H9 (cell line): ENCODE measurements around the gene TIRAP. TPM values are rescaled to one million over a fixed set of nuclear protein-coding genes. Genes with fewer than 3 reads are reported as not detected.
A peak's percentile ranks its signal among the peaks of the same experiment; 100 is the strongest.

Experiments
- DNase-seq: peaks from one replicate; pipeline ENCODE4 v3.0.0-alpha.2; 2017
- H2AFZ ChIP-seq: one replicate; pipeline ENCODE4 v1.6.1; 2013; ENCODE audit warnings: mild to moderate bottlenecking, low read length, control low read depth, moderate library complexity
- H2AK5ac ChIP-seq: 2 replicates; pipeline ENCODE4 v1.6.1; 2013; ENCODE audit warnings: low read length, control low read depth, mixed read lengths; ENCODE audit not compliant: insufficient read length
- H2BK120ac ChIP-seq: one replicate; pipeline ENCODE4 v1.6.1; 2013; ENCODE audit warnings: low read depth, mild to moderate bottlenecking, low read length, control low read depth, inconsistent platforms; ENCODE audit not compliant: poor library complexity, severe bottlenecking
- H2BK12ac ChIP-seq: 2 replicates; pipeline ENCODE4 v1.6.1; 2013; ENCODE audit warnings: low read length, control low read depth, mixed read lengths, low read depth; ENCODE audit not compliant: insufficient read length
- H2BK15ac ChIP-seq: 2 replicates; pipeline ENCODE4 v1.6.1; 2013; ENCODE audit warnings: low read depth, low read length, control low read depth
- H2BK20ac ChIP-seq: one replicate; pipeline ENCODE4 v1.6.1; 2013; ENCODE audit warnings: low read depth, mild to moderate bottlenecking, low read length, control low read depth, inconsistent platforms; ENCODE audit not compliant: poor library complexity, severe bottlenecking
- H2BK5ac ChIP-seq: 2 replicates; pipeline ENCODE4 v1.6.1; 2013; ENCODE audit warnings: low read length, control low read depth, mixed read lengths; ENCODE audit not compliant: insufficient read length
- H3K14ac ChIP-seq: 2 replicates; pipeline ENCODE4 v1.6.1; 2013; ENCODE audit warnings: low read length, control low read depth; ENCODE audit not compliant: insufficient read depth
- H3K18ac ChIP-seq: 2 replicates; pipeline ENCODE4 v1.6.1; 2013; ENCODE audit warnings: low read depth, mild to moderate bottlenecking, mixed read lengths, low read length, control low read depth; ENCODE audit not compliant: insufficient read length
- H3K23ac ChIP-seq: 2 replicates; pipeline ENCODE4 v1.6.1; 2013; ENCODE audit warnings: low read length, control low read depth, mixed read lengths, low read depth; ENCODE audit not compliant: insufficient read length
- H3K23me2 ChIP-seq: 2 replicates; pipeline ENCODE4 v1.6.1; 2013; ENCODE audit warnings: low read depth, mild to moderate bottlenecking, mixed read lengths, low read length, control low read depth; ENCODE audit not compliant: insufficient read length, poor library complexity, severe bottlenecking
- H3K27ac ChIP-seq: 2 replicates; pipeline ENCODE4 v1.5.1; 2013; ENCODE audit warnings: low read length, control low read depth, mixed read lengths, low read depth; ENCODE audit not compliant: insufficient read length
- H3K27me3 ChIP-seq: 2 replicates; pipeline ENCODE4 v1.6.1; 2013; ENCODE audit warnings: low read length, control low read depth, inconsistent platforms; ENCODE audit not compliant: insufficient read depth
- H3K4ac ChIP-seq: 2 replicates; pipeline ENCODE4 v1.6.1; 2013; ENCODE audit warnings: low read depth, mild to moderate bottlenecking, control low read depth, inconsistent platforms, low read length, moderate library complexity
- H3K4me1 ChIP-seq: 2 replicates; pipeline ENCODE4 v1.6.1; 2013; ENCODE audit warnings: low read length, control low read depth, inconsistent platforms; ENCODE audit not compliant: insufficient read depth
- H3K4me2 ChIP-seq: 2 replicates; pipeline ENCODE4 v1.6.1; 2013; ENCODE audit warnings: low read length, control low read depth, mixed read lengths; ENCODE audit not compliant: insufficient read length, insufficient read depth
- H3K56ac ChIP-seq: 2 replicates; pipeline ENCODE4 v1.6.1; 2013; ENCODE audit warnings: low read depth, mild to moderate bottlenecking, mixed read lengths, low read length, control low read depth; ENCODE audit not compliant: insufficient read length
- H3K79me1 ChIP-seq: 2 replicates; pipeline ENCODE4 v1.6.1; 2013; ENCODE audit warnings: low read depth, mild to moderate bottlenecking, moderate library complexity, low read length, control low read depth, inconsistent platforms; ENCODE audit not compliant: insufficient read depth, poor library complexity, severe bottlenecking
- H3K79me2 ChIP-seq: 2 replicates; pipeline ENCODE4 v1.6.1; 2013; ENCODE audit warnings: low read length, control low read depth, inconsistent platforms; ENCODE audit not compliant: insufficient read depth
- H3K9ac ChIP-seq: 2 replicates; pipeline ENCODE4 v1.6.1; 2013; ENCODE audit warnings: low read length, control low read depth, mixed read lengths; ENCODE audit not compliant: insufficient read length; ENCODE audit errors: extremely low read depth
- H3K9me3 ChIP-seq: one replicate; pipeline ENCODE4 v1.6.1; 2013; ENCODE audit warnings: low read depth, low read length, inconsistent platforms; ENCODE audit not compliant: control insufficient read depth
- H3T11ph ChIP-seq: one replicate; pipeline ENCODE4 v1.6.1; 2013; ENCODE audit warnings: mild to moderate bottlenecking, low read length, control low read depth, inconsistent platforms
- H4K20me1 ChIP-seq: one replicate; pipeline ENCODE4 v1.6.1; 2013; ENCODE audit not compliant: control insufficient read depth, insufficient read length, insufficient read depth
- H4K5ac ChIP-seq: 2 replicates; pipeline ENCODE4 v1.6.1; 2013; ENCODE audit warnings: low read depth, mild to moderate bottlenecking, mixed read lengths, low read length, control low read depth; ENCODE audit not compliant: insufficient read length
- H4K8ac ChIP-seq: replicated peaks from 2 replicates; pipeline ENCODE4 v1.6.1; 2013; ENCODE audit warnings: low read length, control low read depth, mixed read lengths, low read depth; ENCODE audit not compliant: insufficient read length
- H4K91ac ChIP-seq: 2 replicates; pipeline ENCODE4 v1.6.1; 2013; ENCODE audit warnings: low read depth, mild to moderate bottlenecking, moderate library complexity, mixed read lengths, low read length, control low read depth; ENCODE audit not compliant: insufficient read length
- H3K27ac Mint-ChIP-seq, 3 experiments: 2 replicates in 2 of 3; 3 replicates in 1 of 3; pipeline ENCODE4 v1.8.0; 2020 to 2021; ENCODE audit warnings: mixed read lengths in 3 of 3, mild to moderate bottlenecking in 1 of 3, moderate library complexity in 1 of 3
- H3K27me3 Mint-ChIP-seq: 2 replicates; pipeline ENCODE4 v1.8.0; 2021; ENCODE audit warnings: low read depth, mild to moderate bottlenecking, moderate library complexity, mixed read lengths
- H3K36me3 Mint-ChIP-seq, 3 experiments: 2 replicates in 2 of 3; 3 replicates in 1 of 3; pipeline ENCODE4 v1.8.0; 2020 to 2021; ENCODE audit warnings: low read depth in 3 of 3, mixed read lengths in 3 of 3; ENCODE audit not compliant: insufficient read depth in 1 of 3
- H3K4me1 Mint-ChIP-seq, 2 experiments: 2 replicates each; pipeline ENCODE4 v1.8.0; 2020; ENCODE audit warnings: mixed read lengths in 2 of 2
- H3K4me3 Mint-ChIP-seq, 2 experiments: 2 replicates in 1 of 2; 3 replicates in 1 of 2; pipeline ENCODE4 v1.8.0; 2020 to 2021; ENCODE audit warnings: mild to moderate bottlenecking in 2 of 2, mixed read lengths in 2 of 2, moderate library complexity in 1 of 2
- H3K9me3 Mint-ChIP-seq, 2 experiments: 2 replicates in 1 of 2; 3 replicates in 1 of 2; pipeline ENCODE4 v1.8.0; 2020; ENCODE audit warnings: mild to moderate bottlenecking in 2 of 2, mixed read lengths in 2 of 2, moderate library complexity in 1 of 2
- WGBS: extraction: QIAGEN DNeasy Blood & Tissue Kit; methylation state at CpG from one replicate; pipeline ENCODE4 v1.1.7; 2013; ENCODE audit warnings: missing lambda C conversion rate, low lambda C conversion rate, mixed read lengths; ENCODE audit not compliant: insufficient read length; ENCODE audit errors: extremely low coverage; 5-methylcytosine and 5-hydroxymethylcytosine counted together
- total RNA-seq: library from RNA; stranded (reverse); gene quantifications from 2 replicates; pipeline ENCODE4 v1.2.1, GENCODE V29; 2021
- TF ChIP-seq, protein P1 (sequence below): fragments of 200-600 bp; sonication (generic); conservative IDR thresholded peaks from 3 replicates; pipeline ENCODE4 v1.8.0; 2021; ENCODE audit warnings: antibody characterized with exemption, mild to moderate bottlenecking

TIRAP gene
- total RNA-seq, 1 experiment from 2014 or later = 7.0 TPM

DNA sequence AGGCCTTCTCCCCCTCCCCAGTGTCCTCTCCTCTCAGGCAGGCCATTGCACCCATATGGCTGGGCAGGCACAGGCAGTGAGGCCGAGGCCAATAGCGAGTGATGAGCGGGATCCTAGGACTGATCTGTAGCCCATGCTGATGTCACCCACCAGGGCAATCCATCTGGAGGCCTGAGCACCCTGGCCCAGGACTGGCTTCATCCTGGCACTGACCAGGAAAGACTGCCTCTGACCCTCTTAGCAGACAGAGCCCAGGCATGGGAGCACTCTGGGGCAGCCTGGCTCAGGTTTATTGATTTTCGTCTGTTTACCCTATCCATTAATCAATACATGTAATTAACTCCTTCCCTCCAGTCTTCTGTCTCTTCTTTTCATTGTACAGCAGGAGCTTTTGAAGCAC, 5.1 kb upstream of the TIRAP start:
- peaks cover 7% of the 10 kb centered on the region for H3K23me2 ChIP-seq

More for the DNA sequence above, 5.1 kb upstream of the TIRAP start:
- Histone ChIP-seq H3K23ac (no peak overlapping the region), H4K91ac (no peak overlapping the region), H3K27me3 (peaks cover 2% of the 10 kb centered on the region; the same call in 1 of the 2 replicates), H3K4ac (no peak overlapping the region), H3T11ph (no peak overlapping the region), H3K79me2 (no peaks in the 10 kb centered on the region), H3K27ac (no peak overlapping the region), H4K20me1 (no peaks in the 10 kb centered on the region), H3K79me1 (no peaks in the 10 kb centered on the region), H3K4me1 (no peaks in the 10 kb centered on the region), H2AK5ac (no peak overlapping the region), H2AFZ (no peak overlapping the region), H3K9ac (no peak overlapping the region), H3K18ac (no peak overlapping the region), H2BK5ac (no peak overlapping the region), H3K14ac (no peak overlapping the region), H2BK15ac (no peak overlapping the region), H2BK20ac (no peak overlapping the region), H3K9me3 (no peaks in the 10 kb centered on the region), H2BK120ac (no peak overlapping the region), H3K4me2 (no peak overlapping the region), H2BK12ac (no peak overlapping the region), H3K56ac (no peak overlapping the region), H4K8ac (no peak overlapping the region), H4K5ac (no peak overlapping the region)
- H3K27me3 Mint-ChIP-seq = peaks cover 11% of the 10 kb centered on the region
- H3K27ac Mint-ChIP-seq = 0 out of 7 replicates have a peak overlapping the region, but pooled peaks of 1 of the 3 experiments have one; percentile 61
- no CpG with 5 or more reads among the region's 4 CpGs for WGBS
- TF ChIP-seq, protein P1, sequence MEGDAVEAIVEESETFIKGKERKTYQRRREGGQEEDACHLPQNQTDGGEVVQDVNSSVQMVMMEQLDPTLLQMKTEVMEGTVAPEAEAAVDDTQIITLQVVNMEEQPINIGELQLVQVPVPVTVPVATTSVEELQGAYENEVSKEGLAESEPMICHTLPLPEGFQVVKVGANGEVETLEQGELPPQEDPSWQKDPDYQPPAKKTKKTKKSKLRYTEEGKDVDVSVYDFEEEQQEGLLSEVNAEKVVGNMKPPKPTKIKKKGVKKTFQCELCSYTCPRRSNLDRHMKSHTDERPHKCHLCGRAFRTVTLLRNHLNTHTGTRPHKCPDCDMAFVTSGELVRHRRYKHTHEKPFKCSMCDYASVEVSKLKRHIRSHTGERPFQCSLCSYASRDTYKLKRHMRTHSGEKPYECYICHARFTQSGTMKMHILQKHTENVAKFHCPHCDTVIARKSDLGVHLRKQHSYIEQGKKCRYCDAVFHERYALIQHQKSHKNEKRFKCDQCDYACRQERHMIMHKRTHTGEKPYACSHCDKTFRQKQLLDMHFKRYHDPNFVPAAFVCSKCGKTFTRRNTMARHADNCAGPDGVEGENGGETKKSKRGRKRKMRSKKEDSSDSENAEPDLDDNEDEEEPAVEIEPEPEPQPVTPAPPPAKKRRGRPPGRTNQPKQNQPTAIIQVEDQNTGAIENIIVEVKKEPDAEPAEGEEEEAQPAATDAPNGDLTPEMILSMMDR = no peak
- H3K4me1 Mint-ChIP-seq = peaks cover 7 to 11% of the 10 kb centered on the region in 2 experiments; a peak in 3 of 4 replicates
- no peak overlapping the region for H3K4me3 Mint-ChIP-seq
- DNase-seq = no peak
- peaks cover 28 to 60% (median 47%) of the 10 kb centered on the region in 3 experiments for H3K36me3 Mint-ChIP-seq
- H3K9me3 Mint-ChIP-seq = no peaks in the 10 kb centered on the region
